Measurements from ENCODE around the gene DUSP7.

DNA sequence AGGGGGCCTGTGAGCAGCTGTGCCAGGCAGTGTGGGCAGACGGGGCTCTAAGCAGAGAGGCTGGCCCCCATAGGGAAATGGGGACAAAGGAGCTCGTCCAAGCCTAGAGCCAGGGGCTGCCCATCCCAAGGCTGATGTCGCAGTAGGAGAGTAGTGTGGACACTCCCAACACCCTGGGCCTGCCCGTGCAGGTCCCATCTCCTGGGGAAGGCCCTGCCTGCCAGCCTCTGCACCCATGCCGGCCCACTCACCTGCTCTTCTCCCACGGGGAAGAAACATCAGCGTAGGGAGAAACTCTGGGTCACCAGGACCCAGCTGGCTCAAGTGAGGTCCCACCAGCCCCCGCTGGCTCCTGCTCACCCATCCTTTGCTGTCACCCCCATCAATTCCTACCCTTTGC is 10.7 kb upstream of the DUSP7 start:
- no peak for TF ChIP-seq POLR2A (IDR thresholded peaks at IDR 0.05)
- TF ChIP-seq EP300 (IDR thresholded peaks at IDR 0.05): no peak
